SK-N-SH treated with all-trans-retinoic acid at 6 μM for 48 hours (cell line): ENCODE data around the gene DMBT1.

ENCODE experiments used
- ZC3H10 ChIP-seq: fragments of 250-450 bp; sonication (Bioruptor Pico); IDR thresholded peaks from 2 replicates; pipeline ENCODE4 v1.5.1; 2021; ENCODE audit warnings: mild to moderate bottlenecking, moderate library complexity
- TF ChIP-seq, protein P1 (sequence below): fragments of 250-450 bp; sonication (Bioruptor Pico); IDR thresholded peaks from 2 replicates; pipeline ENCODE4 v1.8.0; 2020; ENCODE audit warnings: mild to moderate bottlenecking, moderate library complexity, borderline replicate concordance

DNA sequence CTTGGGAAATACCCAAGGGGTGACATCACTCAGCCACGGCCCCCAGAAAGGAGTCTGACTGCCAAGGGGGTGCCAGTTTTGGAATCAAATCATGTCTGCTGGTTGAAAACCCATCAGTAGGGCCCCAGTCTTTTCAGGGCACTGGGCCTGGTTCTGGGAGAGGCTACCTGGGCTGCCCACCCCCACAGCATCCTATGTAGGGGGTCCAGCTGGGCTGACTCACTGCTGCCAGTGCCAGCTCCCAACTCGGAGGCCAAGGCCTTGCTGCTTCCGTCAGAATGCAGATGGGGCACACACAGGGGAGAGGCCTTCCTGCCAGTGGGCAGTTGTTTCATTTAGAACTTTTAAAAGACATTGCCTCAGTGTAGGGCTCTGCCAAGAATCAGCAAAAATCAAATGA lies 39.5 kb upstream of the DMBT1 start:
- TF ChIP-seq ZC3H10 (CRISPR knock-in tag), result no peak
- TF ChIP-seq, protein P1, sequence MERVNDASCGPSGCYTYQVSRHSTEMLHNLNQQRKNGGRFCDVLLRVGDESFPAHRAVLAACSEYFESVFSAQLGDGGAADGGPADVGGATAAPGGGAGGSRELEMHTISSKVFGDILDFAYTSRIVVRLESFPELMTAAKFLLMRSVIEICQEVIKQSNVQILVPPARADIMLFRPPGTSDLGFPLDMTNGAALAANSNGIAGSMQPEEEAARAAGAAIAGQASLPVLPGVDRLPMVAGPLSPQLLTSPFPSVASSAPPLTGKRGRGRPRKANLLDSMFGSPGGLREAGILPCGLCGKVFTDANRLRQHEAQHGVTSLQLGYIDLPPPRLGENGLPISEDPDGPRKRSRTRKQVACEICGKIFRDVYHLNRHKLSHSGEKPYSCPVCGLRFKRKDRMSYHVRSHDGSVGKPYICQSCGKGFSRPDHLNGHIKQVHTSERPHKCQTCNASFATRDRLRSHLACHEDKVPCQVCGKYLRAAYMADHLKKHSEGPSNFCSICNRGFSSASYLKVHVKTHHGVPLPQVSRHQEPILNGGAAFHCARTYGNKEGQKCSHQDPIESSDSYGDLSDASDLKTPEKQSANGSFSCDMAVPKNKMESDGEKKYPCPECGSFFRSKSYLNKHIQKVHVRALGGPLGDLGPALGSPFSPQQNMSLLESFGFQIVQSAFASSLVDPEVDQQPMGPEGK, result no peak
